ENCODE measurements around the gene EID2. TPM values are rescaled to one million over a fixed set of nuclear protein-coding genes. Genes with fewer than 3 reads are reported as not detected.

EID2 gene
- polyA plus RNA-seq, 1 donor (not counting 4 experiments of a cell fraction or from before 2014, with no cell fraction given), result 12.9 TPM

DNA sequence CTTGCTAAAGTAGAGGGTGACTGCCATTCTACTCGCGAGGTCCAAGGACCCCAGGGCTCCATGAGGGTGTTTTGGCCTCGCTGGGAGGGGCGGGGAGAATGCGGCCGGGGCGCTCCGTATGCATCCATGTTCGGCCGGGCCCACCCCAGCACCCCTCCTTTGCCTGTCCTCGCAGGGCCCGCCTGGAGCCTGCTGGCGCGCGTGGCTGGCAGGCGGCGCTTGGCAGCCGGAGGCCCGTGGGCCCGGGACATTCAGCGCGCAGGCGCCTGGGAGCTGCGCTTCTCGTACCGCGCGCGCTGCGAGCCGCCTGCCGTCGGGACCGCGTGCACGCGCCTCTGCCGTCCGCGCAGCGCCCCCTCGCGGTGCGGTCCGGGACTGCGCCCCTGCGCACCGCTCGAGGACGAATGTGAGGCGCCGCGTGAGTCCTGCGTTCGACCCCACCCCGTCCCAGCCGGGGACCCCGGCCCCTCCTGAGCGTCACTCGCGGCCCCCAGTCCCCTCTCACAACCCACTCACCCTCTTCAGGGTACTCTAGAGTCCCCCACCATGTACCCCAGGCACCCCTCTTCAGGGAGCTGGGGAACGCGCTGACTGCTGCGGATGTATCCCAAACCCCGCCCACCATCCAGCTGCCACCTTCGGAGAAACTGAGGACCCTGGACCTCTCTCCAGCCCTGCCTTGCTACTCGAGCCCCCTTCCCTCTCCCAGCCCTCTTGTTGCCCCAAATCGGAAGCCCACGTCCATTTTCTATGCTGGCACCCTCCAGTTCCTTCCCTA, 37.1 kb downstream of the EID2 start:
- H3K27me3 ChIP-seq (ENCODE audit: control insufficient read depth, extremely low read depth, insufficient read depth, low read length), result peaks cover 64% of the 10 kb centered on the region
- H3K27ac ChIP-seq (ENCODE audit: control insufficient read depth, insufficient read depth, low read length), result no peak overlapping the region
- TF ChIP-seq EZH2 (IDR thresholded peaks at IDR 0.05; ENCODE audit: low read length), result no peak
- peak; percentile 57 to 89 (median 73) for TF ChIP-seq CTCF (optimal IDR thresholded peaks at IDR 0.05 in 1 of 3, IDR thresholded peaks at IDR 0.05 in 1 of 3, conservative IDR thresholded peaks at IDR 0.05 in 1 of 3; ENCODE audit: extremely low read depth in 1 of 3, insufficient read depth in 2 of 3, low read length in 3 of 3)
- peak overlapping the region; percentile 12 for H2AFZ ChIP-seq (ENCODE audit: control insufficient read depth, low read length)
- dilution Hi-C loops (cut with MboI; ENCODE audit: extremely low pct_ligation_motif_present, low sequenced_read_pairs), result no loop called here
- no peaks in the 10 kb centered on the region for H3K36me3 ChIP-seq (ENCODE audit: control insufficient read depth in 2 of 2, extremely low read depth in 1 of 2, insufficient read depth in 2 of 2, low read length in 2 of 2)
- H3K9me3 ChIP-seq (ENCODE audit: control insufficient read depth, low read depth, low read length), result no peaks in the 10 kb centered on the region
- peaks cover 2% of the 10 kb centered on the region for H3K9me1 ChIP-seq (ENCODE audit: control insufficient read depth, extremely low read depth, insufficient read depth, low read length)
- H4K20me1 ChIP-seq (ENCODE audit: control insufficient read depth, extremely low read depth, insufficient read depth, low read length), result no peaks in the 10 kb centered on the region
- no peak overlapping the region for H3K4me2 ChIP-seq (ENCODE audit: control insufficient read depth, extremely low read depth, insufficient read depth, low read depth, low read length)
- no peak overlapping the region for H3K4me3 ChIP-seq (ENCODE audit: control insufficient read depth in 2 of 3, extremely low read depth in 1 of 3, insufficient read depth in 2 of 3, low read depth in 1 of 3, low read length in 3 of 3)
- no peaks in the 10 kb centered on the region for H3K79me2 ChIP-seq (ENCODE audit: control insufficient read depth, insufficient read depth, low read length)
- DNase-seq (ENCODE audit: low read depth, low spot score) (no peak), FAIRE-seq (no peak)
- H3K9ac ChIP-seq (ENCODE audit: control insufficient read depth, extremely low read depth, insufficient read depth, low read length), result no peak overlapping the region
- H3K4me1 ChIP-seq (ENCODE audit: control insufficient read depth, extremely low read depth, insufficient read depth, low read length), result peaks cover 9% of the 10 kb centered on the region

DNA sequence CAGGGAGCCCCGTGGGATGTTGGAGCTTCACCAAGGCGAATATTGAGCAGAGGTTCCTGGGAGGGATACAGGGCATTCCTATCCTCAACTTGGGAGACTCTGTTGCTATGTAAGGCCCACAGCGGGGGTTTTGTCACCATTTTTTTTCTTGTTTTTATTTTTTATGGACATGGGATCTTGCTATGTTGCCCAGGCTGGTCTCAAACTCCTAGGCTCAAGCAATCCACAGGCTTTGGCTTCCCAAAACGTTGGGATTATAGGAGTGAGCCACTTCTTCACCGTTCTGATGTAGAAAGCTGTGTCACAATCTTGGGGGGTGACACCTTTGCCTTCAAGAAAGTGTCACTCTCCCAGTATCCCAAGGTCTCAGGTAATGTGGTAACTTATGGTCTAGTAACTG, 38.6 kb downstream of the EID2 start:
- H3K9ac ChIP-seq (ENCODE audit: control insufficient read depth, extremely low read depth, insufficient read depth, low read length), result no peak overlapping the region
- no peak overlapping the region for H3K4me2 ChIP-seq (ENCODE audit: control insufficient read depth, extremely low read depth, insufficient read depth, low read depth, low read length)
- no peak overlapping the region for H3K4me3 ChIP-seq (ENCODE audit: control insufficient read depth in 2 of 3, extremely low read depth in 1 of 3, insufficient read depth in 2 of 3, low read depth in 1 of 3, low read length in 3 of 3)
- dilution Hi-C loops (cut with MboI; ENCODE audit: extremely low pct_ligation_motif_present, low sequenced_read_pairs), result no loop called here
- TF ChIP-seq CTCF (optimal IDR thresholded peaks at IDR 0.05 in 1 of 3, IDR thresholded peaks at IDR 0.05 in 1 of 3, conservative IDR thresholded peaks at IDR 0.05 in 1 of 3; ENCODE audit: extremely low read depth in 1 of 3, insufficient read depth in 2 of 3, low read length in 3 of 3), result no peak
- TF ChIP-seq EZH2 (IDR thresholded peaks at IDR 0.05; ENCODE audit: low read length), result no peak
- H3K27me3 ChIP-seq (ENCODE audit: control insufficient read depth, extremely low read depth, insufficient read depth, low read length), result peaks cover 57% of the 10 kb centered on the region
- H3K79me2 ChIP-seq (ENCODE audit: control insufficient read depth, insufficient read depth, low read length), result no peaks in the 10 kb centered on the region
- DNase-seq (ENCODE audit: low read depth, low spot score), result no peak
- H3K9me3 ChIP-seq (ENCODE audit: control insufficient read depth, low read depth, low read length), result no peaks in the 10 kb centered on the region
- FAIRE-seq, result no peak
- no peaks in the 10 kb centered on the region for H3K36me3 ChIP-seq (ENCODE audit: control insufficient read depth in 2 of 2, extremely low read depth in 1 of 2, insufficient read depth in 2 of 2, low read length in 2 of 2)
- no peaks in the 10 kb centered on the region for H4K20me1 ChIP-seq (ENCODE audit: control insufficient read depth, extremely low read depth, insufficient read depth, low read length)
- no peak overlapping the region for H2AFZ ChIP-seq (ENCODE audit: control insufficient read depth, low read length)
- no peak overlapping the region for H3K27ac ChIP-seq (ENCODE audit: control insufficient read depth, insufficient read depth, low read length)
- peaks cover 2% of the 10 kb centered on the region for H3K9me1 ChIP-seq (ENCODE audit: control insufficient read depth, extremely low read depth, insufficient read depth, low read length)
- peaks cover 6% of the 10 kb centered on the region for H3K4me1 ChIP-seq (ENCODE audit: control insufficient read depth, extremely low read depth, insufficient read depth, low read length)
